Esophagus squamous epithelium (tissue), 5 donors: ENCODE results near the gene SGMS1. TPM values are rescaled to one million over a fixed set of nuclear protein-coding genes. Genes with fewer than 3 reads are reported as not detected.

ENCODE experiments used
- DNase-seq: peaks from one replicate; lab custom pipeline; 2025; lab: John Stamatoyannopoulos, UW
- H3K27ac ChIP-seq, 4 donors: fragments of 200-600 bp; sonication (generic); one replicate each; pipeline ENCODE4 v1.5.1; 2016 to 2019; ENCODE audit warnings: mild to moderate bottlenecking in 1 of 4
- H3K27me3 ChIP-seq, 4 donors: fragments of 200-600 bp; sonication (generic); 1 replicate in 3 of 4; 2 replicates in 1 of 4; pipeline versions ENCODE4 v1.5.1 to v1.6.0; 2017 to 2021; ENCODE audit warnings: antibody characterized with exemption in 1 of 4
- H3K36me3 ChIP-seq, 3 donors: fragments of 200-600 bp; sonication (generic); one replicate each; pipeline ENCODE4 v1.5.1; 2016 to 2019
- H3K4me1 ChIP-seq, 3 donors: fragments of 200-600 bp; sonication (generic); one replicate each; pipeline ENCODE4 v1.5.1; 2017 to 2019
- H3K4me3 ChIP-seq, 4 donors: fragments of 200-600 bp; sonication (generic); 1 replicate in 3 of 4; 2 replicates in 1 of 4; pipeline ENCODE4 v1.5.1; 2016 to 2019; ENCODE audit warnings: mild to moderate bottlenecking in 2 of 4, moderate library complexity in 1 of 4
- H3K9me3 ChIP-seq, 3 donors: fragments of 200-600 bp; sonication (generic); one replicate each; pipeline ENCODE4 v1.5.1; 2016 to 2019
- CTCF ChIP-seq, 6 experiments: fragments of 450-650 bp in 4 of 6; fragments of 200-600 bp in 2 of 6; sonication (generic) in 2 of 6; IDR thresholded peaks; one replicate each; pipeline ENCODE4 v1.5.1; 2016 to 2019; ENCODE audit warnings: antibody characterized with exemption in 6 of 6, mild to moderate bottlenecking in 4 of 6, moderate library complexity in 4 of 6
- POLR2A ChIP-seq, 4 donors: fragments of 450-650 bp; IDR thresholded peaks; one replicate each; pipeline ENCODE4 v1.6.1; 2017; ENCODE audit warnings: antibody characterized with exemption in 4 of 4, mild to moderate bottlenecking in 4 of 4, moderate library complexity in 3 of 4
- WGBS, 2 donors: methylation state at CpG; one replicate each; pipeline ENCODE4 v1.1.5; 2018; 5-methylcytosine and 5-hydroxymethylcytosine counted together
- intact Hi-C: fragments of 100-400 bp; cut with DNase I; formaldehyde crosslinking; loops from one replicate; pipeline ENCODE4 v1.15.0; 2022
- total RNA-seq, 4 donors: library from RNA; depleted of rRNA; stranded (reverse); fragments of >200 nt; gene quantifications; one replicate each; pipeline ENCODE4 v1.1.0, GENCODE V29; 2016
- donor health status: DM: yes; HTN: yes; CAD: no.

The SGMS1 gene
- total RNA-seq, 4 donors from 2014 or later: 39.4 to 64.1 (median 54.9) TPM

- H3K27ac ChIP-seq: no peak overlapping the region
- no peaks in the 10 kb centered on the region for H3K36me3 ChIP-seq
- no peaks in the 10 kb centered on the region for H3K27me3 ChIP-seq
- no peak overlapping the region for H3K4me3 ChIP-seq
- intact Hi-C loops: no loop called here
- H3K4me1 ChIP-seq: peaks cover 0 to 51% (median 17%) of the 10 kb centered on the region in 3 donors
- DNase-seq: no peak
- TF ChIP-seq POLR2A (IDR thresholded peaks at IDR 0.05) (no peak), CTCF (IDR thresholded peaks at IDR 0.05) (no peak)
- H3K9me3 ChIP-seq: no peaks in the 10 kb centered on the region
- WGBS, 2 donors: 66 to 77% methylated on average over 3 of the region's 3 CpGs
Observed at GRCh38 chr10:50510517-50511473, 113.0 kb downstream of the SGMS1 start.

- intact Hi-C loops: no loop called here
- Histone ChIP-seq H3K4me3 (no peak overlapping the region), H3K36me3 (no peaks in the 10 kb centered on the region), H3K27me3 (no peaks in the 10 kb centered on the region), H3K9me3 (no peaks in the 10 kb centered on the region), H3K4me1 (peaks cover 0 to 43% (median 17%) of the 10 kb centered on the region in 3 donors), H3K27ac (no peak overlapping the region)
- WGBS, 2 donors: 73 to 86% methylated on average over 5 of the region's 5 CpGs
- TF ChIP-seq POLR2A (IDR thresholded peaks at IDR 0.05): no peak
- no peak for TF ChIP-seq CTCF (IDR thresholded peaks at IDR 0.05)
- DNase-seq: no peak
Observed at GRCh38 chr10:50508315-50509051, 115.3 kb downstream of the SGMS1 start.

DNA sequence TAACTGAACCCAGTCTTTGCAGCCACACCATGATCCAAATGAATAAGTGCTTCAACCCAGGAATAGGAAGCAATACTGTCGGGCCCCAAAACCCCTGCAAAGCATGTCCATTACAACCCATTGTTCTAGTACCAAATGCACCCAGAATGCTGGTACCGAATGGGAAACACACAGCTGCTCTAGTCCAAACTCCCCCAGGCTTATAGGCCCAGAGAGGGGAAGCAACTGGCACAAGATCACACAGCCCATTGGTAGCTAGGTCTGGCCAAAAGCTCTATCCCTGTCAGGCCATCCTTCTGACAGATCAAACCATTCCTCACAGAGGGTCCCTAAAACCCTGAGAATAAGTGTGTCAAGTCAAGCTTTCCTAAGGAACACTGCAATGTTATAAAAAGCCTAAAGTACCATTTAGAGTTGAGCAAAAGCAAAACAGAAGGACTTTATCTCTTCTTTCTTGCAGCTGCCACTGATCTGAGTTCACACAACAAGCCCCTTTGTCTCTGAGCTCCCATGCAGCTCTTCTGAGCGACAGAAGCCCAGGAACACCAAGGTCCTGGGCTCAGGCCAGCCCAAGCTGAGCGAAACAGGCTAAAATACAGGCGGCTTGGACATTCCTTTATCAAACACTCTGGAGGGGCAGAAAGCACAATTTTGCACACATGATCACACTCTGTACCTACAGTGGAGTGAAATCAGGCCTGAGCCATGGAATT lies 116.7 kb downstream of the SGMS1 start:
- H3K4me3 ChIP-seq: no peak overlapping the region
- no peaks in the 10 kb centered on the region for H3K9me3 ChIP-seq
- DNase-seq: no peak
- intact Hi-C loops: no loop called here
- peaks cover 4 to 41% (median 13%) of the 10 kb centered on the region in 3 donors for H3K4me1 ChIP-seq
- no peaks in the 10 kb centered on the region for H3K27me3 ChIP-seq
- H3K27ac ChIP-seq: no peak overlapping the region
- TF ChIP-seq CTCF (IDR thresholded peaks at IDR 0.05) (no peak), POLR2A (IDR thresholded peaks at IDR 0.05) (no peak)
- no peaks in the 10 kb centered on the region for H3K36me3 ChIP-seq
- WGBS, 2 donors: 94 to 100% methylated on average over 4 to 5 of the region's 5 CpGs

GRCh38 chr10:50504389-50504788 lies 119.4 kb downstream of the SGMS1 start:
- intact Hi-C loops: no loop called here
- no peak for DNase-seq
- no peak overlapping the region for H3K4me3 ChIP-seq
- no peak for TF ChIP-seq POLR2A (IDR thresholded peaks at IDR 0.05)
- TF ChIP-seq CTCF (IDR thresholded peaks at IDR 0.05): no peak
- peaks cover 4 to 38% (median 10%) of the 10 kb centered on the region in 3 donors for H3K4me1 ChIP-seq
- no peaks in the 10 kb centered on the region for H3K36me3 ChIP-seq
- H3K27me3 ChIP-seq: no peaks in the 10 kb centered on the region
- no peaks in the 10 kb centered on the region for H3K9me3 ChIP-seq
- peak overlapping the region in 2 of 4 donors; percentile 55 to 73 for H3K27ac ChIP-seq
- WGBS, 2 donors: 51 to 72% methylated on average over 1 of the region's 1 CpG
